CD14-positive monocyte (primary cell): ENCODE data around the gene TOLLIP. TPM values are rescaled to one million over a fixed set of nuclear protein-coding genes. Genes with fewer than 3 reads are reported as not detected.

ENCODE experiments used
- DNase-seq, 3 donors: peaks; one replicate each; pipeline ENCODE4 v3.0.0-alpha.2; 2011 to 2022
- H2AFZ ChIP-seq: 2 replicates; pipeline ENCODE4 v1.6.0; 2012; ENCODE audit warnings: mild to moderate bottlenecking, low read depth, low read length, inconsistent platforms; ENCODE audit not compliant: insufficient read depth, poor library complexity, severe bottlenecking
- H3K27ac ChIP-seq, 2 donors: 1 replicate in 1 of 2; 2 replicates in 1 of 2; pipeline ENCODE4 v1.5.1; 2012 to 2013; ENCODE audit warnings: low read length in 2 of 2, control low read depth in 1 of 2, inconsistent platforms in 1 of 2, low read depth in 1 of 2, mild to moderate bottlenecking in 1 of 2
- H3K27me3 ChIP-seq, 2 donors: one replicate each; pipeline versions ENCODE4 v1.6.0 to v1.6.1; 2011 to 2013; ENCODE audit warnings: low read length in 2 of 2; ENCODE audit not compliant: control insufficient read depth in 2 of 2, insufficient read depth in 2 of 2
- H3K36me3 ChIP-seq, 2 donors: replicated peaks in 1 of 2; 1 replicate in 1 of 2; 2 replicates in 1 of 2; pipeline versions ENCODE4 v1.5.1 to v1.6.1; 2012 to 2013; ENCODE audit warnings: low read length in 2 of 2, control low read depth in 1 of 2, inconsistent platforms in 1 of 2, mild to moderate bottlenecking in 1 of 2; ENCODE audit not compliant: insufficient read depth in 2 of 2, control insufficient read depth in 1 of 2
- H3K4me1 ChIP-seq, 2 donors: 1 replicate in 1 of 2; 2 replicates in 1 of 2; pipeline versions ENCODE4 v1.5.1 to v1.6.1; 2012 to 2013; ENCODE audit warnings: low read length in 2 of 2, control low read depth in 1 of 2, inconsistent platforms in 1 of 2, mild to moderate bottlenecking in 1 of 2, moderate library complexity in 1 of 2; ENCODE audit not compliant: insufficient read depth in 2 of 2, control insufficient read depth in 1 of 2
- H3K4me2 ChIP-seq: replicated peaks from 2 replicates; pipeline ENCODE3; 2012; ENCODE audit warnings: low read length, moderate library complexity, mild to moderate bottlenecking; ENCODE audit not compliant: poor library complexity, severe bottlenecking; ENCODE audit errors: extremely low read depth
- H3K4me3 ChIP-seq, 3 experiments: fragments of 200-600 bp in 1 of 3; sonication (generic) in 1 of 3; replicated peaks in 1 of 3; 1 replicate in 2 of 3; 2 replicates in 1 of 3; pipeline ENCODE4 v1.5.1; 2011 to 2013; ENCODE audit warnings: low read length in 3 of 3, mild to moderate bottlenecking in 3 of 3, control low read depth in 2 of 3, low read depth in 2 of 3, inconsistent platforms in 1 of 3, moderate library complexity in 1 of 3
- H3K79me2 ChIP-seq: 2 replicates; pipeline ENCODE4 v1.6.0; 2012; ENCODE audit warnings: mild to moderate bottlenecking, control low read depth, inconsistent platforms, low read length, moderate library complexity; ENCODE audit not compliant: insufficient read depth
- H3K9ac ChIP-seq: 2 replicates; pipeline ENCODE4 v1.6.0; 2017; ENCODE audit warnings: low read length, mild to moderate bottlenecking; ENCODE audit not compliant: insufficient read depth, poor library complexity, severe bottlenecking
- H3K9me3 ChIP-seq, 2 donors: replicated peaks in 1 of 2; 1 replicate in 1 of 2; 2 replicates in 1 of 2; pipeline versions ENCODE4 v1.5.1 to v1.6.1; 2012 to 2013; ENCODE audit warnings: low read length in 2 of 2, control low read depth in 1 of 2; ENCODE audit not compliant: control insufficient read depth in 1 of 2, insufficient read depth in 1 of 2
- H4K20me1 ChIP-seq: 2 replicates; pipeline ENCODE4 v1.6.0; 2012; ENCODE audit warnings: mild to moderate bottlenecking, low read length, control low read depth, moderate library complexity; ENCODE audit not compliant: insufficient read depth
- H3K27ac Mint-ChIP-seq, 7 donors: one replicate each; pipeline ENCODE4 v1.8.0; 2020; ENCODE audit warnings: mild to moderate bottlenecking in 7 of 7, mixed read lengths in 7 of 7, moderate library complexity in 6 of 7, inconsistent platforms in 2 of 7
- H3K27me3 Mint-ChIP-seq, 3 donors: one replicate each; pipeline ENCODE4 v1.8.0; 2021 to 2022; ENCODE audit warnings: low read depth in 3 of 3, mild to moderate bottlenecking in 3 of 3, mixed read lengths in 3 of 3, moderate library complexity in 3 of 3, inconsistent platforms in 1 of 3
- H3K36me3 Mint-ChIP-seq, 2 donors: one replicate each; pipeline ENCODE4 v1.8.0; 2020; ENCODE audit warnings: mixed read lengths in 2 of 2, inconsistent platforms in 1 of 2, mild to moderate bottlenecking in 1 of 2
- H3K4me1 Mint-ChIP-seq: one replicate; pipeline ENCODE4 v1.8.0; 2020; ENCODE audit warnings: mild to moderate bottlenecking, mixed read lengths
- H3K4me3 Mint-ChIP-seq, 2 donors: one replicate each; pipeline ENCODE4 v1.8.0; 2020; ENCODE audit warnings: mild to moderate bottlenecking in 2 of 2, mixed read lengths in 2 of 2, moderate library complexity in 1 of 2
- H3K9me3 Mint-ChIP-seq, 7 donors: one replicate each; pipeline ENCODE4 v1.8.0; 2020 to 2022; ENCODE audit warnings: mixed read lengths in 7 of 7, mild to moderate bottlenecking in 6 of 7, moderate library complexity in 6 of 7, inconsistent platforms in 2 of 7
- WGBS: methylation state at CpG from one replicate; pipeline ENCODE4 v1.1.5; 2013; ENCODE audit warnings: missing lambda C conversion rate; ENCODE audit not compliant: insufficient coverage; 5-methylcytosine and 5-hydroxymethylcytosine counted together
- intact Hi-C, 2 donors: fragments of 100-400 bp; cut with micrococcal nuclease; formaldehyde crosslinking; loops; one replicate each; pipeline versions ENCODE4 v1.15.0 to v1.15.1; 2023
- polyA plus RNA-seq, 3 donors: library from polyadenylated mRNA; depleted of rRNA in 1 of 3; unstranded in 2 of 3; stranded (reverse) in 1 of 3; fragments of 300-500 nt in 2 of 3; fragments of >200 nt in 1 of 3; fragmentation: Illumina TruSeq in 2 of 3; gene quantifications; 1 replicate in 2 of 3; 2 replicates in 1 of 3; pipeline ENCODE4 v1.2.3, GENCODE V29; 2012 to 2021
- TF ChIP-seq, protein P1 (sequence below): fragments of 200-600 bp; IDR thresholded peaks from one replicate; pipeline ENCODE4 v1.8.0; 2022; ENCODE audit warnings: antibody characterized with exemption, mild to moderate bottlenecking

TOLLIP gene
- polyA plus RNA-seq, 3 donors, result 67.9 to 72.1 (median 71.7) TPM

DNA sequence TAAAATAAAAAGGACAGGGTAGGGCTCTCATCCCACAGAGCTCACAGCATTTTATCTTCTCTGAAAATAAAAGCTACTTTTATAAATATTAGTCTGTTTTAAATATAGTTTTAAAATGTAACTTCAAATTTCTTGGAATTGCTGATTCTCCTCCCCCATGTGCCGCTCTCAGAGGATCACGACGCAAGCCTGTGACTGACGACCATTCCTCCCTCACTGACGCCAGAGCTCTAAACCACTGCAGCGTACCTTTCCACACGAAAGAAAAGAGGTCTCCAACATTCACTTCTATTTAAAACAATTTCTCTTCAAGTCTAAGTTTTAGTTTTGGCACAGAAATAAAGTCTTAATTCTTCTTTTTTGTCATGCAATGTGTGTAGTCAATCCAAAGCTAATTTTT, 9.3 kb downstream of the TOLLIP start:
- Histone ChIP-seq H3K4me1 (peaks cover 24 to 56% of the 10 kb centered on the region in 2 donors), H3K9me3 (no peaks in the 10 kb centered on the region), H3K27ac (no peak overlapping the region), H2AFZ (no peak overlapping the region), H3K9ac (no peak overlapping the region), H4K20me1 (peaks cover 100% of the 10 kb centered on the region), H3K4me3 (no peak overlapping the region), H3K36me3 (peaks cover 32 to 50% of the 10 kb centered on the region in 2 donors), H3K27me3 (no peaks in the 10 kb centered on the region), H3K79me2 (peaks cover 97% of the 10 kb centered on the region), H3K4me2 (no peak overlapping the region)
- no peak for DNase-seq
- peaks cover 38 to 67% of the 10 kb centered on the region in 2 donors for H3K36me3 Mint-ChIP-seq
- peak overlapping the region in 3 of 7 donors; percentile 45 to 53 (median 51) for H3K27ac Mint-ChIP-seq
- intact Hi-C loops, result loop anchor here in 1 of 2 donors (5.0 kb wide), 1 partner anchor 33 kb away; no protein-coding TSS in a partner anchor
- H3K4me1 Mint-ChIP-seq, result peaks cover 62% of the 10 kb centered on the region
- TF ChIP-seq, protein P1, sequence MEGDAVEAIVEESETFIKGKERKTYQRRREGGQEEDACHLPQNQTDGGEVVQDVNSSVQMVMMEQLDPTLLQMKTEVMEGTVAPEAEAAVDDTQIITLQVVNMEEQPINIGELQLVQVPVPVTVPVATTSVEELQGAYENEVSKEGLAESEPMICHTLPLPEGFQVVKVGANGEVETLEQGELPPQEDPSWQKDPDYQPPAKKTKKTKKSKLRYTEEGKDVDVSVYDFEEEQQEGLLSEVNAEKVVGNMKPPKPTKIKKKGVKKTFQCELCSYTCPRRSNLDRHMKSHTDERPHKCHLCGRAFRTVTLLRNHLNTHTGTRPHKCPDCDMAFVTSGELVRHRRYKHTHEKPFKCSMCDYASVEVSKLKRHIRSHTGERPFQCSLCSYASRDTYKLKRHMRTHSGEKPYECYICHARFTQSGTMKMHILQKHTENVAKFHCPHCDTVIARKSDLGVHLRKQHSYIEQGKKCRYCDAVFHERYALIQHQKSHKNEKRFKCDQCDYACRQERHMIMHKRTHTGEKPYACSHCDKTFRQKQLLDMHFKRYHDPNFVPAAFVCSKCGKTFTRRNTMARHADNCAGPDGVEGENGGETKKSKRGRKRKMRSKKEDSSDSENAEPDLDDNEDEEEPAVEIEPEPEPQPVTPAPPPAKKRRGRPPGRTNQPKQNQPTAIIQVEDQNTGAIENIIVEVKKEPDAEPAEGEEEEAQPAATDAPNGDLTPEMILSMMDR, result no peak
- H3K4me3 Mint-ChIP-seq, result no peak overlapping the region
- WGBS, result 67% methylated on average over 3 of the region's 7 CpGs
- H3K9me3 Mint-ChIP-seq, result no peaks in the 10 kb centered on the region
- H3K27me3 Mint-ChIP-seq, result no peaks in the 10 kb centered on the region

DNA sequence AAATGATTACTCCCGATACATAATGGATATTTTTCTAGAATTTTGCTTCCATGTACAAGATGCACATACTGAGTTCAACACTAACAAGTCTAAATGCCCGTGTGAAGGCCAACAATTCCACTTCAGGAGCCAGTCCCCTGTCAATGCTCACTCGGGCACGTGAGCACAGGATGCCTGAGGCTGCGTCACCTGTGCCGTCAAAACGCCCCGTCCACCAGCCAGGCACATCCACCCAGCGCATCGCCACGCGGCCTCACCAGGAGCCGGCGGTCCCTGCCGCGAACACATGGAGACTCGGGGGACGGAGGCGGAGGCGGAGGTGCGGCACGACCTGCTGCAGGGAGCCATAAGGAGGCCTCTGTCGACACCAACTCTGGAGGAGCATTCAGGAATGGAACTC, 9.8 kb downstream of the TOLLIP start:
- H3K27me3 ChIP-seq, result no peaks in the 10 kb centered on the region
- peaks cover 29 to 48% of the 10 kb centered on the region in 2 donors for H3K36me3 ChIP-seq
- H3K9me3 ChIP-seq, result no peaks in the 10 kb centered on the region
- H3K27ac ChIP-seq, result peak overlapping the region in 1 of 2 donors; percentile 55
- H3K9ac ChIP-seq, result no peak overlapping the region
- H4K20me1 ChIP-seq, result peaks cover 99% of the 10 kb centered on the region
- H2AFZ ChIP-seq, result no peak overlapping the region
- no peaks in the 10 kb centered on the region for H3K27me3 Mint-ChIP-seq
- peaks cover 94% of the 10 kb centered on the region for H3K79me2 ChIP-seq
- TF ChIP-seq, protein P1, result no peak
- peak overlapping the region; percentile 30 for H3K4me2 ChIP-seq
- H3K4me3 ChIP-seq, result peak overlapping the region in 1 of 3 experiments; percentile 2
- peaks cover 24 to 55% of the 10 kb centered on the region in 2 donors for H3K4me1 ChIP-seq
- intact Hi-C loops, result loop anchor here (5.0 to 10.0 kb wide), 3 partner anchors 32 to 275 kb away; partner anchors contain the start of gene DUSP8 (in 1 of the 2)
- H3K9me3 Mint-ChIP-seq, result no peaks in the 10 kb centered on the region
- 97% methylated on average over 21 of the region's 23 CpGs for WGBS
- peak overlapping the region; percentile 51 to 82 (median 61) for H3K27ac Mint-ChIP-seq
- no peak for DNase-seq
- H3K4me3 Mint-ChIP-seq, result no peak overlapping the region
- H3K4me1 Mint-ChIP-seq, result peaks cover 60% of the 10 kb centered on the region
- H3K36me3 Mint-ChIP-seq, result peaks cover 37 to 66% of the 10 kb centered on the region in 2 donors
